ENCODE data around the gene ADAP2. TPM values are rescaled to one million over a fixed set of nuclear protein-coding genes. Genes with fewer than 3 reads are reported as not detected.

The ADAP2 gene
- total and polyA plus RNA-seq, 10 donors = 10.3 to 79.7 (median 57.8) TPM

DNA sequence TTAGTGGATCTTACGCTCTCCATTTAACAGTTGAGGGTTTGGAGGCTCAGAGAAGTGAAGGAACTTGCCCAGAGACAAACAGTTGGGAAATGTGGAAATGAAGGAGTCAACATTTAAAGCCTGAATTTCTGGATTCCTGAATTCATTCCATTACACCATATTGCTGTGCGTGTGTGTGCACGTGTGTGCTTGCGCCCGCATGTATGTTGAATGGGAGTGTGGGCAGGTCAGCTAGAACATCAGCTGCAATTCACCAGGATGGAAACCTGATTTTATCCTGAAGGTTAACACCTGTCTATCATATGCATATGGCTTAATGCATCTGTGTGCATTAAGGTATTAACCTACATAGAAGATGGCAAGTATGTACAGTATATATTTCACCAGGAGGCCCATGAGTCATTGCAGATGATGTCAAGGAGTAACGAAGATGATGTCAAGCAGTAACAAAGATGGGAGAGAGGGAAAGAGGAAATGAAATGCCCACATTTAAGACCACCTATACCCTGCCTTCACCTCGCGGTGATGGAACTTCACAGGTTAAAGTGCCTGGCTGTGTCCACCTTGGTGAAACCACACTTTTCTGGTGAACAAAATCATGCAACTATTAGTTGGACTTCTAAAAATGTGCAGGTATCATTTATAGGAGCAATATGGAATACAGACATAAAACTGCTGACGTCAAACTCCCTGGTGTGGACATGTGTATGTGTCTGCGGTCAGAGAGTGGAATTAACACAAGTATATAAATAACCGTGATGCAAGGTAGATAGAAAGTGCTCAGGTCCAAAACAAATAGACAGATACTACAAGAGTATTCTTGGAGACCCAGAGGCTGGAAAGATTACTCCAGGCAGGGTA lies 832 bp upstream of the ADAP2 start:
- Histone ChIP-seq H3K4me3 (peak overlapping the region; percentile 47 to 90 (median 62)), H3K36me3 (peaks cover 0 to 3% (median 0%) of the 10 kb centered on the region in 6 donors), H3K27ac (peak overlapping the region in 3 of 8 donors; percentile 73 to 82 (median 80)), H3K4me1 (peaks cover 0 to 27% (median 23%) of the 10 kb centered on the region in 6 donors), H3K27me3 (replicated peaks in 1 of 7) (peaks cover 0 to 41% (median 19%) of the 10 kb centered on the region in 7 donors), H3K9me3 (no peaks in the 10 kb centered on the region)
- intact Hi-C loops (cut with DNase I; ENCODE audit: low total_unique reads) = no loop called here
- WGBS, 5 donors = 85 to 87% (median 85%) methylated on average over 11 of the region's 11 CpGs
- TF ChIP-seq POLR2A (IDR thresholded peaks at IDR 0.05) = no peak
- no peak for TF ChIP-seq POLR2AphosphoS5 (IDR thresholded peaks at IDR 0.05)
- TF ChIP-seq, protein P1, sequence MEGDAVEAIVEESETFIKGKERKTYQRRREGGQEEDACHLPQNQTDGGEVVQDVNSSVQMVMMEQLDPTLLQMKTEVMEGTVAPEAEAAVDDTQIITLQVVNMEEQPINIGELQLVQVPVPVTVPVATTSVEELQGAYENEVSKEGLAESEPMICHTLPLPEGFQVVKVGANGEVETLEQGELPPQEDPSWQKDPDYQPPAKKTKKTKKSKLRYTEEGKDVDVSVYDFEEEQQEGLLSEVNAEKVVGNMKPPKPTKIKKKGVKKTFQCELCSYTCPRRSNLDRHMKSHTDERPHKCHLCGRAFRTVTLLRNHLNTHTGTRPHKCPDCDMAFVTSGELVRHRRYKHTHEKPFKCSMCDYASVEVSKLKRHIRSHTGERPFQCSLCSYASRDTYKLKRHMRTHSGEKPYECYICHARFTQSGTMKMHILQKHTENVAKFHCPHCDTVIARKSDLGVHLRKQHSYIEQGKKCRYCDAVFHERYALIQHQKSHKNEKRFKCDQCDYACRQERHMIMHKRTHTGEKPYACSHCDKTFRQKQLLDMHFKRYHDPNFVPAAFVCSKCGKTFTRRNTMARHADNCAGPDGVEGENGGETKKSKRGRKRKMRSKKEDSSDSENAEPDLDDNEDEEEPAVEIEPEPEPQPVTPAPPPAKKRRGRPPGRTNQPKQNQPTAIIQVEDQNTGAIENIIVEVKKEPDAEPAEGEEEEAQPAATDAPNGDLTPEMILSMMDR (IDR thresholded peaks at IDR 0.05 in 8 of 11, conservative IDR thresholded peaks at IDR 0.05 in 3 of 11) = no peak
- DNase-seq = no peak

DNA sequence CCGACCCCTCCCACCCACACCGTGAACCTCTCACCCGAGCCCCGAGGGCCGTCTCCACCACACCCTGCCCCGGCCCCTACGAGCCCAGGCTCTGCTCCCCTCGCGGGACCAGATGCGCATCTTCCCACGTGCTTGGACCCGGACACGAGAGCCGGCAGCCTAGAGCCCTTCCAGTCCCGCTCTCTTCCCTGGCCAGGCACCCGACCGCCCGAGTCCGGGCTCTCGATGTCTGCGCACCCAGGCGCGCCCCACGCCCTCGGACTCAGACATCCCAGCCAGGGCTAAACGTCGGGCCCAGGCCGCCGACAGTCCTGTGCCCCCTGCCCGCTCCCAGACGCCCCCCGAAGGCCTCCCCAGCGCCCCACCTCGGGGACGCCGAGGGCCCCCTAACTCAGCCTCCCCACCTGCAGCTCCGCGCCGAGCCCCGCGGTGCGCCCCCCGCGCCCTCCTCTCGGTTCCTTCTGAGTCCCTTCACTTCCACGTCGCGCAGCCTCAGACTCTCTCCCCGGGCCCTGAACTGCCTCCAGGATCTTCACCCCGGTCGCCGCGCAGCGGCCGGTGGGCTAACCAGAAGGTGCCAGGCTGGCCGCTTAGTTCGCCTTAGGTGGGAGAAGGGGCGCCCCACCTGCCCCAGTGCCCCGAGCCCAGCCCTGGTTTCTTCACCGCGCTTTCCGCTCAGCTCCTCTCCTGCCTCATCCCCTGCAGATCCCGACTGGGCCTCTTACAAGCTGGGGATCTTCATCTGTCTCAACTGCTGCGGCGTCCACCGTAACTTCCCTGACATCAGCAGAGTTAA lies 688 bp downstream of the ADAP2 start:
- H3K4me1 ChIP-seq = peaks cover 0 to 35% (median 23%) of the 10 kb centered on the region in 6 donors
- DNase-seq = peak; percentile 79
- intact Hi-C loops (cut with DNase I; ENCODE audit: low total_unique reads) = no loop called here
- peaks cover 0 to 17% (median 0%) of the 10 kb centered on the region in 6 donors for H3K36me3 ChIP-seq
- H3K4me3 ChIP-seq = peak overlapping the region; percentile 47 to 90 (median 62)
- TF ChIP-seq POLR2A (IDR thresholded peaks at IDR 0.05) (no peak), POLR2AphosphoS5 (IDR thresholded peaks at IDR 0.05) (peak in 2 of 3 donors; percentile 22)
- TF ChIP-seq, protein P1 (IDR thresholded peaks at IDR 0.05 in 8 of 11, conservative IDR thresholded peaks at IDR 0.05 in 3 of 11) = no peak
- H3K27ac ChIP-seq = peak overlapping the region in 7 of 8 donors; percentile 14 to 82 (median 73)
- H3K9me3 ChIP-seq = no peaks in the 10 kb centered on the region
- WGBS, 5 donors = 3 to 7% (median 4%) methylated on average over 33 to 66 of the region's 66 CpGs
- H3K27me3 ChIP-seq (replicated peaks in 1 of 7) = peaks cover 0 to 45% (median 19%) of the 10 kb centered on the region in 7 donors

DNA sequence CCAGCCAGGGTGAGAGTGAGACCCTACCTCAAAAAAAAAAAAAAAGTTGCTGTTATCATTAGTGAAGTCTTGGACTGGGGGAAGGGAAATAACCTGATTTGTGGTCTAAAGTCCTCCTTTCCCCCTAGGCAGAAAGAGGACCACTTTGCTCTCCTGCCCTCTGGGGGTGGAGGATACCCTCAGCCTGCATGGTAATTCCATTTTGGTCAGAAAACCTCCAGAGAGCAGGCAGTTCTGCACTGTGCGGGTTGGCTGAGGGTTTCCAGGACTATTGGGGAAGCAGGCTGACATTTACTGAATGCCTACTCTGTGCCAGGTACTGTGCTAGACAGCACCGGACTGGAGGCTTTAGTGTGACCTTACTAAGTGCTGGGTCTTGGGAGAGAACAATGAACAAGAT lies 2.6 kb downstream of the ADAP2 start:
- Histone ChIP-seq H3K4me1 (peaks cover 0 to 35% (median 23%) of the 10 kb centered on the region in 6 donors), H3K36me3 (peaks cover 0 to 19% (median 0%) of the 10 kb centered on the region in 6 donors), H3K9me3 (no peaks in the 10 kb centered on the region), H3K27ac (no peak overlapping the region), H3K4me3 (no peak overlapping the region), H3K27me3 (replicated peaks in 1 of 7) (peaks cover 0 to 45% (median 19%) of the 10 kb centered on the region in 7 donors)
- TF ChIP-seq POLR2A (IDR thresholded peaks at IDR 0.05) (no peak), POLR2AphosphoS5 (IDR thresholded peaks at IDR 0.05) (no peak)
- TF ChIP-seq, protein P1 (IDR thresholded peaks at IDR 0.05 in 8 of 11, conservative IDR thresholded peaks at IDR 0.05 in 3 of 11) = no peak
- intact Hi-C loops (cut with DNase I; ENCODE audit: low total_unique reads) = no loop called here
- 69 to 82% (median 70%) methylated on average over 2 of the region's 2 CpGs for WGBS, 5 donors
- DNase-seq = no peak
